SKM-1 treated with dmso at 0.1 percent for 144 hours (cell line): Measurements from ENCODE around the gene RNF130.

Experiments used
- DNase-seq: peaks from one replicate; lab custom pipeline; 2025; ENCODE audit not compliant: unreplicated experiment; lab: John Stamatoyannopoulos, UW

RNF130 gene

GRCh38 chr5:180071531-180072255 lies at the start of gene RNF130:
RNF130 (minus strand) TSS chr5:180071759; CDS start chr5:180071702, 57 bp downstream.
- DNase-seq = peak; percentile 82

GRCh38 chr5:180120237-180121101 lies 48.9 kb upstream of the RNF130 start:
- no peak for DNase-seq

DNA sequence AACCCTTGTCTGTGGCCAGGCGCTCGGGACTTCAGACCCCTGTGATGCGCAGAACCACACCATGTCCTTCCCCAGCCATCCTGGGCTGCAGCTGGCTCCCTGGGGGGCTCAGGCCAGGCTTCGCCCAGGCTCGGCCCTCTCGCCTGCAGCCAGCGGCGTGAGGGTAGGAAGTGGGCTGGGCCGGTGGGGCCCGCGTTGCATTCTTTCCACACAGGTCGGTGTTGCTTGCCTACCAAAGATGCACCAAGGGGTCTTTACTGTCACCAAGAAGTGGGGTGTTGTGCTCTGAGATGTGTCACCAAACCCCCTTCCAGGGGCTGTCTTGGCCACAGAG lies 48.3 kb upstream of the RNF130 start:
- DNase-seq = no peak

- DNase-seq = no peak
Measured at GRCh38 chr5:180119031-180119902, 47.7 kb upstream of the RNF130 start.

GRCh38 chr5:180118391-180118791 lies 46.8 kb upstream of the RNF130 start:
- DNase-seq = no peak

DNA sequence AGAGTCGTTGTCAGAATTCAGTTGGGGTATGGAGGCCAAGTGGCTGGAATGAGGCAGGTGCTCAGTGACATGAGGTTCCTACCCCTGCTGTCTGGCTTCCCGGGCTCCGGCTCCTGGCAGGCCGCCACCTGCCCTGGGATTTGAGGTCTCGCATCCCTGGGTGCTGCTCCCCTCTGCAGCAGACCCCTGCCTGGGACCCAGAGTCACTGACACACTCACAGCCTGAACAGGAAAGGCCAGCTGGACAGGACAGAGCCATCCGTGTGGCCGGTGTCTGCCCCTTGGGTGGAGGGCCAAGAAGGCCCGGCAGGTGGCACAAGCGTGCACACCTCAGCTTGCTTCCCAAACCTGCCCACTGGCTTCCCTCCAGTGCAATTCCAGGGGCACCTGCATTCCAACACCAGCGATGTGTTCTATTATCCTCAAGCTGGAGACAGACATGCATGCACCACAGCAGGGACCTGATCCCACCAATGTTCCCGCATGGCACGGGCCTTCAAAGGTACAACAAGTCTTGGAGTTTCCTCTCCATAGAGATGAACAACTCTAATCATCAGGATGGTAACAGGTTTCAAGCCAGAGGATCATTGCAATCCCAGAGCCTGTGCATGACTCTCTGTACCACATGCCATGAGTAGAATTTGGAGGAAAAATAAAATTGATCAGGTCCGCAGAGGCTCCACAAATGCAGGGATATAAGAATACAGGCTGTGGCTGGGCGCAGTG lies 45.6 kb upstream of the RNF130 start:
- DNase-seq = no peak

DNA sequence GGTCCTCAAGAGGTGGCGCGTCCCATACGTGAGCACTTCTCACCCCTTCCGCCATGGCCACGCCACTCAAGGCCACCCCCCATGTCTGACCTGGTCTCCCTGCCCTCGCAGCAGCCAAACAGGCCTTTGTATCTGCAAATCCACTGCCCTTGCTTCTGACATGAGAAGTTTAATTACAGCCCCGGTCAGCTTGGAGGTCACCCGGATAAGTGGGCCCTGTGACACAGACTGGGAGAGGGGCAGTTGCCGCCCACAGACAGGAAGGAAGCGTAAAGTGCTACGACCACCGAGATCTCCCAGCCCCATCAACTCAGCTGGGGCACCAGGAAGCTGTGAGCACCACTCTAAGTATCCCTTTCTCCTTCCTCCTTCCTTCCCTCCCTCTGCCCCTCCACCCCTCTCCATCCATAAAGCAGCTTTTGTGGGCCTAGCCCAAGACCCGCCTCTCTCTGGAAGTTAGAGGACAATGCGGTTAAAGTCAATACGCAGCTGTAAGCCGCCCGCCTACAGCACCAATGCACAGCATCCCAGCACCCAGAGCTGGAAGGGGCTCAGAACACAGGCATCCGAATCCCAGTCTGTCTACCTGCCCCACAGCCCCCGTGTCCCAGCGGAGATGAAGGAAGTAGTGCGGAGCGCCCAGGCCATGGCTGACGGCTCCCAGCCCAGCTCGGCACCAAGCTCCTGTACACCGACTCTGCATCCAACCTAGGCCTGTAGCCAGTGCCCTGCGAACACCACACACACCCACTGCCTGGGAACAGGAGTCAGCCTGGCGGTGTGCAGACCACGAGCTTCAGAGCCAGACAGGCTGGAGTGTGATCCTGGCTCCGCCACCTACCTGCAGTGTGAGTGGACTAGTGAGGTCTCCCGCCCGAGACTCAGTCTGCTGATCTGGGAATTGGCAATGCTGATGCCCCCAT lies 44.8 kb upstream of the RNF130 start:
- no peak for DNase-seq

DNA sequence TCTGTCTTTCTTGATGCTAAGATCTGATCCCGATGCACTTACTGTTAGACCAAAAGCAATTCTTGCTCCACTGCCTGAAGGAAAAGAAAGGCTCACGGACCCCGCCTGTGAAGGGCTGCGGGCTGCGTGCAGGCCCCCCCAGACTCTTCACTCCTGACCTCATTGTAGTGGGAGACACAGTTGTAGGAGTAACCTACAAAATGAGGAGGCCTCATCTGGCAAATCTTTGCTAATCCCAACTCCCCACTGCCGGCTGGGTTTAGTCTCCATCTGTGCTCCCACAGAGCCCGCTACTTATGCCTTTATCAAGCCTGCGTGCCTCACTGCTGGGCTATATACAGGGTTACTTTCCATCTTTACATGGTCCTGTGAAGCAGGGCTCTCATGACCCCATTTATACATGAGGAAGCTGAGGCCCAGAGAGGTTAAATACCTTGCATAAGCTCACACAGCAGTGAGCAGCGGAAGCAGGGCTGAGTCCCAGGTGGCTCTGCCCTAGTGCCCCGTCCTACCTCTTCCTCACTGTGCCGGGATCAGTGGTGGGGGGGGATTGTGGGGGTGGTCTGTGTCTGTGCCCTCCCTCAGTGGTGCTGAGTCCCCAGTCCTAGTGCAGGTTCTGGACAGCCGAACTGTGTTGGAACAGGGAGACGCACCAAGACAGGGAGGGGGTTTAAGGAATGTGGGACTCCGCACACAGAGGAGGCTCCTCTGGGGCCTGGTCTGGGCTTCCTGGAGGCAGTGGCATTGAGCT lies 43.9 kb upstream of the RNF130 start:
- no peak for DNase-seq

GRCh38 chr5:180114304-180115003 lies 42.9 kb upstream of the RNF130 start:
- no peak for DNase-seq

GRCh38 chr5:180113660-180114303 lies 42.2 kb upstream of the RNF130 start:
- DNase-seq = no peak

- DNase-seq = no peak
Measured at GRCh38 chr5:180112181-180112861, 40.8 kb upstream of the RNF130 start.

GRCh38 chr5:180111273-180112002 lies 39.9 kb upstream of the RNF130 start:
- no peak for DNase-seq

- DNase-seq = no peak
Measured at GRCh38 chr5:180109920-180110319, 38.4 kb upstream of the RNF130 start.

DNA sequence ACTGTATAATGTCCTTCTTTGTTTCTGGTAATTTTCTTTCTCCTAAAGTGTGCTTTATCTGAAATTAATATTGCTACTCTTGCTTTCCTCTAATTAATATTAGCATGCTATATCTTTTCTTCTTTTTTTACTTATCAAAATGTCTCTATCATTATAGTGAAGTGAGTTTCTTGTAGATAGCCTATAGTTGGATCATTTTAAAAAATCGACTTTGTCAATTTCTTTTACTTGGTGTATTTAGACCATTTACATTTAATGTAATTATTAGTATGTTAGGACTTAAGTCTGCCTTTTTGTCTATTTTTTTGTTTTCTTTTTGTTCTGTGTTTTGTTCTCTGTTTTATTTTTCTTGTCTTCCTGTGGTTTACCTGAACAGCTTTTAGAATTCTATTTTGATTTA lies 35.4 kb upstream of the RNF130 start:
- DNase-seq = no peak

DNA sequence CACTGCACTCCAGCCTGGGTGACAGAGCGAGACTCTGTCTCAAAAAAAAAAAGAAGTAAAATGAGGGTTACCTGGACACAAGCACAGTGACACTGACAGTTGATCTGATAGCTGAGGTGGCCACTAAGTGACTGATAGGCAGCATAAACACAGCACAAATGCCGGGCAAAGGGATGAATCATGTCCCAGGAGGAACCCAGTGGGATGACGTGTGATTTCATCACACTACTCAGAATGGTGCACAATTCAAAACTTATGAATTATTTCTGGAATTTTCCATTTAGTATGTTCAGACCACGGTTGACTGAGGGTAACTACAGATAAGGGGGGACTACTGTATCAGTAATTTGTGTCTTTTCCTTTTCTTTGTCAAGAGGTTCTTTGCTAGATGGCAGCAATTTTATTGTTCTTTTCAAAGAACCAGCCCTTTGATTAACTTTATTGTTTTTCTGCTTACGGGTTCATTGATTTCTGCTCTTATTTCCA lies 34.3 kb upstream of the RNF130 start:
- DNase-seq = no peak

DNA sequence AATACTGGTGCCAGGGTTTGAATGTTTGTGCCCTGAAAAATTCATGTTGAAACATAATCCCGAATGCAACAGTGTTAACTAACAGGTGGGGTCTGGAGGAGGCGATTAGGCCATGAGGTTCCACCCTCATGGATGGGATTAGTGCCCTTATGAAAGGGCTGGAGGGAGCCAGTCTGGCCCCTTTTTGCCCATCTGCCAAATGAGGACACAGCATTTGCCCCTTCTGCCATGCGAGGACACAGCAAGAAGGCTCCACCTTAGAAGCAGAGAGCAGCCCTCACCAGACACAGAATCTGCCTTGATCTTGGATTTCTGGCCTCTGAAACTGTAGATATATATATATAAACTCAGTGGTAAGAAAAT lies 32.6 kb upstream of the RNF130 start:
- DNase-seq = no peak
